ENCODE results near the gene DDX53. TPM values are rescaled to one million over a fixed set of nuclear protein-coding genes. Genes with fewer than 3 reads are reported as not detected.

The DDX53 gene
- polyA plus RNA-seq (2013): not detected

DNA sequence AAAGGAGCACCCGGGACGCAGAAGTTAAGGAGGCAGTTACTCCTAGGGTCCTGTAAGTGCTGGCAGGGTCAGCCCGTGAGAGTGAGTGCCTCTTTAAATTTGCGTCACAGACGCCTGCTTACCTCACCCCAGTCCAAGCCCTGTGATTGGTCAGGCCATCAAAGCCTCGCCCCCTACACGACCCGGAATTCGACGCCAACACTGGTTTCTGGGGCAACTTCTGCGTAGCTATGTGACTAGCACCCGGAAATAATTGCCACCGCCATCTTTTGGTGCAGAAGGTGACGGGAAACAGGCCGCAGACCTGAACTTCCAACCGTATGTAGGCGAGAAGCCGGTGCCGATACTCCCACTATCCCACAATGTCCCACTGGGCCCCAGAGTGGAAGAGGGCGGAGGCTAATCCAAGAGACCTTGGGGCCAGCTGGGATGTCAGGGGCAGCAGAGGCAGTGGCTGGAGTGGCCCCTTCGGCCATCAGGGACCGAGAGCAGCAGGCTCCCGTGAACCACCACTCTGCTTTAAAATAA, at the start of gene DDX53:
TSS of gene DDX53 (plus strand) at position 265 of the 528 bp plus-strand sequence. CDS start at position 363, 98 bp downstream.
- no peaks in the 10 kb centered on the region for H3K36me3 ChIP-seq (ENCODE audit: control insufficient read depth in 4 of 4, insufficient read depth in 4 of 4, low read length in 3 of 4)
- CTCF ChIA-PET: no interaction called here

DNA sequence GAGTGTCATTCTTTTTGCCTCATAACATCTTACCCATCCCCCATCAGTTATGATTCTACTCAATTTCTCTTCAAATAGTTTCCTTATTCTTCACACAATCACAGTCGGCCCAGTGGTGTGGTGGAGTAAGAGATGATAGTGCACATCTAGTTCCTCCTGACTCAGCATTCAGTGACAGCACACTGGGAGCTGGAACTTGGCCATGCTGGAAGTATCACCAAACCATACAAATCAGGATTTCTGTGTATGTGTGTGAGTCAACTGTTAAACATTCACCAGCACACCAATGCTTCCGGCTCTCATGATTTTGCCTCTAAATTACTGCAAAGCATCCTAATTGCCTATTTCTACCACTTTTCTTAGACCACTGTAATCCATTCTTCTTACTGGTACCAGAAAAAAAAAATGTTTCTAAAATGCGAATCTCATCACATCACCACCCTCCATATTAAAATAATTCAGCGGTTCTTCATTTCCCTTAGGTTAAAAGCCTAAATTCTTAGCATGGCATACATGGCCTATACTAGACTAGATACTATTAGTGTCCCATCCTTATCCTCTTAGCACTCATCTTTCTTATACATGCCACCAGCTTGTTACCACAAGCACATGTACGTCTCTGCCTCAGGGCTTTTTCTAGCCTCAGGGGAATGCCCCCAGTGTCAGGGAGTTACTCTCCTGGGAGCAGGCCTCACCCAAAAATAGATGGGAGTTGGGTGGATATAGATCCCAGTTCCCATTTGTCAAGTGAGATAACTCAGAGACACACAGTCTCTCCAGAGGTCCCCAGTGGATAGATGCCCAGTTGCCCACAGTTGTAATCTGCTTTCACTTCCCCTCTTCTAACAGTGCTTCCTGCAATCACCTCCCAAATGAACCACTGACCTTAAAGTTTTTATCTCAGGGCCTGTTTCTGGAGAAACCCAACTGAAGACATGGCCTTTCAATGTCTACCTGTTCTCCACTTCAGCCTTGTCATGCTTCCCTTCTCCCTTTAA, 49.2 kb upstream of the DDX53 start:
- POLR2A ChIA-PET: no interaction called here
- H3K9me3 ChIP-seq (ENCODE audit: control extremely low read depth in 1 of 5, control insufficient read depth in 4 of 5, insufficient read depth in 2 of 5, low read depth in 1 of 5, low read length in 4 of 5): no peaks in the 10 kb centered on the region
- CTCF ChIA-PET: no interaction called here
- H3K27ac ChIP-seq (ENCODE audit: insufficient read depth in 1 of 2, low read depth in 1 of 2, low read length in 2 of 2, poor library complexity in 1 of 2, severe bottlenecking in 2 of 2): no peak overlapping the region
- no peak overlapping the region for H3K4me3 ChIP-seq (ENCODE audit: control insufficient read depth in 1 of 7, extremely low read depth in 1 of 7, insufficient read depth in 4 of 7, low read depth in 2 of 7, low read length in 6 of 7)
- DNase-seq: peak; percentile 29 to 82 (median 74)
- peaks cover 0 to 3% (median 2%) of the 10 kb centered on the region in 4 experiments for H3K4me1 ChIP-seq (ENCODE audit: control extremely low read depth in 1 of 4, control insufficient read depth in 4 of 4, insufficient read depth in 4 of 4, low read length in 3 of 4)
- H3K27me3 ChIP-seq (replicated peaks in 2 of 5; ENCODE audit: control insufficient read depth in 4 of 5, insufficient read depth in 5 of 5, low read length in 4 of 5): peaks cover 0 to under 1% (median 0%) of the 10 kb centered on the region in 5 experiments
- H3K36me3 ChIP-seq (ENCODE audit: control insufficient read depth in 4 of 4, insufficient read depth in 4 of 4, low read length in 3 of 4): no peaks in the 10 kb centered on the region
- WGBS (ENCODE audit: insufficient coverage): 92% methylated on average over 3 of the region's 5 CpGs

More for the DNA sequence above, at the start of gene DDX53:
- no peaks in the 10 kb centered on the region for H3K27me3 ChIP-seq (replicated peaks in 2 of 5; ENCODE audit: control insufficient read depth in 4 of 5, insufficient read depth in 5 of 5, low read length in 4 of 5)
- no peak within 1 kb of the TSS for H3K27ac ChIP-seq (ENCODE audit: insufficient read depth in 1 of 2, low read depth in 1 of 2, low read length in 2 of 2, poor library complexity in 1 of 2, severe bottlenecking in 2 of 2)
- DNase-seq: no peak
- H3K4me3 ChIP-seq (ENCODE audit: control insufficient read depth in 1 of 7, extremely low read depth in 1 of 7, insufficient read depth in 4 of 7, low read depth in 2 of 7, low read length in 6 of 7): no peak within 1 kb of the TSS
- 84% methylated on average over 21 of the region's 23 CpGs for WGBS (ENCODE audit: insufficient coverage)
- POLR2A ChIA-PET: no interaction called here
- H3K4me1 ChIP-seq (ENCODE audit: control extremely low read depth in 1 of 4, control insufficient read depth in 4 of 4, insufficient read depth in 4 of 4, low read length in 3 of 4): no peaks in the 10 kb centered on the region
- no peaks in the 10 kb centered on the region for H3K9me3 ChIP-seq (ENCODE audit: control extremely low read depth in 1 of 5, control insufficient read depth in 4 of 5, insufficient read depth in 2 of 5, low read depth in 1 of 5, low read length in 4 of 5)

DNA sequence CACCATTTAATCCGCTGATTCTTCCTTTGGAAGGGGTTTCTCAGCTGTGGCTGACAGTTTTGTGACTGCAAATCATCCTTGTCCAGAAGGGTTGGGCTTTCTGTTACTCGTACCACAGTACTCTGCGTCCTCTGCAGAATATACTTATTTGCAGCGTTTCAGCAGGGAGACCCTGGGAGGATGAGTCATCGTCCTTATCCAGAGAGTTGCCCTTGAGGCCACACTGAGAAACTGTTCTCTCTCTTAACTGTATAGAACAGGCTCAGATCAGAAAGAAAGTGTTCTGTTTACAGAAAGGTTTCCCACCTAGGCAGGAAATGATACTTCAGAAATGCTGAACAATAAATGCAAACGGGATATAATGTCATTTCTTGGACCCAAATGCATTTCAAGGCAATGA, 47.8 kb upstream of the DDX53 start:
- H3K36me3 ChIP-seq (ENCODE audit: control insufficient read depth in 4 of 4, insufficient read depth in 4 of 4, low read length in 3 of 4): no peaks in the 10 kb centered on the region
- peak; percentile 2 to 54 (median 40) for DNase-seq
- H3K4me1 ChIP-seq (ENCODE audit: control extremely low read depth in 1 of 4, control insufficient read depth in 4 of 4, insufficient read depth in 4 of 4, low read length in 3 of 4): peaks cover 0 to 3% (median 2%) of the 10 kb centered on the region in 4 experiments
- no peak overlapping the region for H3K27ac ChIP-seq (ENCODE audit: insufficient read depth in 1 of 2, low read depth in 1 of 2, low read length in 2 of 2, poor library complexity in 1 of 2, severe bottlenecking in 2 of 2)
- 69% methylated on average over 5 of the region's 6 CpGs for WGBS (ENCODE audit: insufficient coverage)
- peaks cover 0 to 4% (median 0%) of the 10 kb centered on the region in 5 experiments for H3K27me3 ChIP-seq (replicated peaks in 2 of 5; ENCODE audit: control insufficient read depth in 4 of 5, insufficient read depth in 5 of 5, low read length in 4 of 5)
- POLR2A ChIA-PET: no interaction called here
- no peaks in the 10 kb centered on the region for H3K9me3 ChIP-seq (ENCODE audit: control extremely low read depth in 1 of 5, control insufficient read depth in 4 of 5, insufficient read depth in 2 of 5, low read depth in 1 of 5, low read length in 4 of 5)
- H3K4me3 ChIP-seq (ENCODE audit: control insufficient read depth in 1 of 7, extremely low read depth in 1 of 7, insufficient read depth in 4 of 7, low read depth in 2 of 7, low read length in 6 of 7): no peak overlapping the region
- CTCF ChIA-PET: no interaction called here

DNA sequence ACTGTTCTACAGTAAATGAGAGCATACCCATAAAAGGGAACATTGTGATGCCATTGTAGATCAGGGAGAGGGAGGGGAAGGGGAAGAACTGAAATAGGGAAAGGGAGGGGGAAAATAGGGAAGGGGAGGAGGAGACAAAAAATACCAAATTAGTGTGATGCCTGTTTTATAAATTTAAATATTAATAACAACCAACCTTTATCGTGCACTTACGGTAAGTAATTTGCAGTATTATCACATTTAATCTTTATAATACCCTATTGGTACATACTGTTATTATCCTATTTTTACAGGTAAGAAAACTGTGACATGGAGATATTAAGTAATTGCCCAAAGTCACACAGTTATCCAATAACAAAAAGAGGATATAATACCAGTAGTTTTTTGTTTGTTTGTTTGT, 41.5 kb upstream of the DDX53 start:
- Histone ChIP-seq H3K27me3 (replicated peaks in 2 of 5; ENCODE audit: control insufficient read depth in 4 of 5, insufficient read depth in 5 of 5, low read length in 4 of 5) (peaks cover 0 to 4% (median 0%) of the 10 kb centered on the region in 5 experiments), H3K36me3 (ENCODE audit: control insufficient read depth in 4 of 4, insufficient read depth in 4 of 4, low read length in 3 of 4) (no peaks in the 10 kb centered on the region), H3K4me1 (ENCODE audit: control extremely low read depth in 1 of 4, control insufficient read depth in 4 of 4, insufficient read depth in 4 of 4, low read length in 3 of 4) (no peaks in the 10 kb centered on the region), H3K27ac (ENCODE audit: insufficient read depth in 1 of 2, low read depth in 1 of 2, low read length in 2 of 2, poor library complexity in 1 of 2, severe bottlenecking in 2 of 2) (no peak overlapping the region), H3K9me3 (ENCODE audit: control extremely low read depth in 1 of 5, control insufficient read depth in 4 of 5, insufficient read depth in 2 of 5, low read depth in 1 of 5, low read length in 4 of 5) (no peaks in the 10 kb centered on the region), H3K4me3 (ENCODE audit: control insufficient read depth in 1 of 7, extremely low read depth in 1 of 7, insufficient read depth in 4 of 7, low read depth in 2 of 7, low read length in 6 of 7) (no peak overlapping the region)
- POLR2A ChIA-PET: no interaction called here
- no CpG with 5 or more reads among the region's 2 CpGs for WGBS (ENCODE audit: insufficient coverage)
- no peak for DNase-seq
- CTCF ChIA-PET: no interaction called here

DNA sequence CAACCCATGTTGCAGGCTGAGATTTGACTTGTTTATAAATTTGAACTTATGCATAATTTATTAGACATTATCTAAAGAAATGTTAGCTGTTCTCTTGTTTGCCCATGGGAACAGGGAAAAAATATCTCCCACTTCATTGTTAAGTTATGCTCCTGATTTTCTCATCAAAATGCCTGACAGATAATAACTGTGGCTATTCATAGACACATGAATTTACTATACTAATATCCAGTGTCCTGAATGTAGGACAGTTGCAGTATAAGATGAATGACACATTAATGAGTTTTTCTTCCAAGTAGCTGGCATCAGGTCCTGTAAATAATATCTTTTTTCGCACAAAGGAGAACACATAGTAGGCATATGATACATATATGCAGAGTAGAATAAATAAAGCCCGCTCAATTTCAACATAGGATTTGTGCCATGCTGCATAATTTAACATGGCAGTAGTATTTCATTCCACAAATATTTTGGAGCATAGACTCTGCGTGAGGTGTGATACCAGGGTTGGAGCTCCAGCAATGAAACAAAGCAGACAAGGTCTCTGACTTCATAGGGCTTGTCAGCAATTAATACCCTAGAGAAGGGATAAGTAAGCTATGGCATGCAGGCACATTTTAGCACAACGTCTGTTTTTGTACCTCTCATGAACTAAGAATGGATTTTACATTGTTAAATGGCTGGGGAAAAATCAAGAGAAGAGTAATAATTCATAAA, 40.4 kb upstream of the DDX53 start:
- ChIA-PET CTCF (no interaction called here), POLR2A (no interaction called here)
- WGBS (ENCODE audit: insufficient coverage): 100% methylated on average over 1 of the region's 4 CpGs

DNA sequence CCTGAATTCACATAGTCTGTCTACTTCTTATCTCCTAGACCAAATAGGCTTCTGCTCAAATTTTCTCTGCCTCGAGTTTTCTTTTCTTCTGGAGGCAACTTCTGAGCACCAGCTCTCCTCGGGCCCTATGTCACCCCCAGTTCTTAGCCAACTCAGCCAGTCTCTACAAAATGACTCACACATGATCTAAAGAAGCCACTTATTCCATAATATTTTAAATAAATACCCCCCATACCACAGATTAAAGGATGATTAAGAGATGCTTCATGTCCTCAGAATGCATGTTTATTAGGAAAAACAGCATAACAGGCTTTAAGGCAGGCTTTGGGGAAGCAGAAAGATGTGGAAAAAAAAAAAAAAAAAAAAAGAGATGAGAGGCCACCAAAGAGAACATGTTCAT, 36.6 kb upstream of the DDX53 start:
- H3K4me3 ChIP-seq (ENCODE audit: control insufficient read depth in 1 of 7, extremely low read depth in 1 of 7, insufficient read depth in 4 of 7, low read depth in 2 of 7, low read length in 6 of 7): no peak overlapping the region
- no peaks in the 10 kb centered on the region for H3K27me3 ChIP-seq (replicated peaks in 2 of 5; ENCODE audit: control insufficient read depth in 4 of 5, insufficient read depth in 5 of 5, low read length in 4 of 5)
- POLR2A ChIA-PET: no interaction called here
- no peak overlapping the region for H3K27ac ChIP-seq (ENCODE audit: insufficient read depth in 1 of 2, low read depth in 1 of 2, low read length in 2 of 2, poor library complexity in 1 of 2, severe bottlenecking in 2 of 2)
- 73% methylated on average over 1 of the region's 2 CpGs for WGBS (ENCODE audit: insufficient coverage)
- CTCF ChIA-PET: no interaction called here
- no peaks in the 10 kb centered on the region for H3K4me1 ChIP-seq (ENCODE audit: control extremely low read depth in 1 of 4, control insufficient read depth in 4 of 4, insufficient read depth in 4 of 4, low read length in 3 of 4)
- H3K36me3 ChIP-seq (ENCODE audit: control insufficient read depth in 4 of 4, insufficient read depth in 4 of 4, low read length in 3 of 4): no peaks in the 10 kb centered on the region
- DNase-seq: no peak
- H3K9me3 ChIP-seq (ENCODE audit: control extremely low read depth in 1 of 5, control insufficient read depth in 4 of 5, insufficient read depth in 2 of 5, low read depth in 1 of 5, low read length in 4 of 5): no peaks in the 10 kb centered on the region

More for the DNA sequence above, 40.4 kb upstream of the DDX53 start:
- no peaks in the 10 kb centered on the region for H3K36me3 ChIP-seq (ENCODE audit: control insufficient read depth in 4 of 4, insufficient read depth in 4 of 4, low read length in 3 of 4)
- no peaks in the 10 kb centered on the region for H3K9me3 ChIP-seq (ENCODE audit: control extremely low read depth in 1 of 5, control insufficient read depth in 4 of 5, insufficient read depth in 2 of 5, low read depth in 1 of 5, low read length in 4 of 5)
- peaks cover 0 to 4% (median 0%) of the 10 kb centered on the region in 5 experiments for H3K27me3 ChIP-seq (replicated peaks in 2 of 5; ENCODE audit: control insufficient read depth in 4 of 5, insufficient read depth in 5 of 5, low read length in 4 of 5)
- no peak overlapping the region for H3K27ac ChIP-seq (ENCODE audit: insufficient read depth in 1 of 2, low read depth in 1 of 2, low read length in 2 of 2, poor library complexity in 1 of 2, severe bottlenecking in 2 of 2)
- H3K4me1 ChIP-seq (ENCODE audit: control extremely low read depth in 1 of 4, control insufficient read depth in 4 of 4, insufficient read depth in 4 of 4, low read length in 3 of 4): no peaks in the 10 kb centered on the region
- H3K4me3 ChIP-seq (ENCODE audit: control insufficient read depth in 1 of 7, extremely low read depth in 1 of 7, insufficient read depth in 4 of 7, low read depth in 2 of 7, low read length in 6 of 7): no peak overlapping the region
- no peak for DNase-seq

All from common myeloid progenitor, CD34-positive (primary cell).